WTC11 (cell line): Measurements from ENCODE around the gene TMIE.

Experiments used
- E2F5 ChIP-seq: sonication (generic); formaldehyde crosslinking; IDR thresholded peaks from 2 replicates; pipeline ENCODE4 v1.8.1; 2022; ENCODE audit warnings: mild to moderate bottlenecking, moderate library complexity, missing genetic modification reagents
- TP53 ChIP-seq: sonication (generic); formaldehyde crosslinking; IDR thresholded peaks from 2 replicates; pipeline ENCODE4 v1.8.1; 2023; ENCODE audit warnings: mild to moderate bottlenecking, missing genetic modification reagents
- TF ChIP-seq, protein P1 (sequence below): fragments of 200-600 bp; IDR thresholded peaks from 2 replicates; pipeline ENCODE4 v1.8.0; 2022; ENCODE audit warnings: antibody characterized with exemption

GRCh38 chr3:46706771-46707582 is 5.8 kb downstream of the TMIE start:
- TF ChIP-seq TP53 (CRISPR knock-in tag) = no peak
- TF ChIP-seq, protein P1, sequence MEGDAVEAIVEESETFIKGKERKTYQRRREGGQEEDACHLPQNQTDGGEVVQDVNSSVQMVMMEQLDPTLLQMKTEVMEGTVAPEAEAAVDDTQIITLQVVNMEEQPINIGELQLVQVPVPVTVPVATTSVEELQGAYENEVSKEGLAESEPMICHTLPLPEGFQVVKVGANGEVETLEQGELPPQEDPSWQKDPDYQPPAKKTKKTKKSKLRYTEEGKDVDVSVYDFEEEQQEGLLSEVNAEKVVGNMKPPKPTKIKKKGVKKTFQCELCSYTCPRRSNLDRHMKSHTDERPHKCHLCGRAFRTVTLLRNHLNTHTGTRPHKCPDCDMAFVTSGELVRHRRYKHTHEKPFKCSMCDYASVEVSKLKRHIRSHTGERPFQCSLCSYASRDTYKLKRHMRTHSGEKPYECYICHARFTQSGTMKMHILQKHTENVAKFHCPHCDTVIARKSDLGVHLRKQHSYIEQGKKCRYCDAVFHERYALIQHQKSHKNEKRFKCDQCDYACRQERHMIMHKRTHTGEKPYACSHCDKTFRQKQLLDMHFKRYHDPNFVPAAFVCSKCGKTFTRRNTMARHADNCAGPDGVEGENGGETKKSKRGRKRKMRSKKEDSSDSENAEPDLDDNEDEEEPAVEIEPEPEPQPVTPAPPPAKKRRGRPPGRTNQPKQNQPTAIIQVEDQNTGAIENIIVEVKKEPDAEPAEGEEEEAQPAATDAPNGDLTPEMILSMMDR = no peak
- TF ChIP-seq E2F5 (CRISPR knock-in tag) = no peak
